Liver (tissue), 9 donors: ENCODE measurements around the gene REPS2. TPM values are rescaled to one million over a fixed set of nuclear protein-coding genes. Genes with fewer than 3 reads are reported as not detected.

Experiments
- DNase-seq: peaks from one replicate; pipeline ENCODE4 v3.0.0-alpha.2; 2017; ENCODE audit warnings: low spot score
- H3K27ac ChIP-seq, 2 donors: one replicate each; pipeline ENCODE4 v1.7.0; 2013; ENCODE audit warnings: inconsistent platforms in 2 of 2, low read length in 2 of 2, control low read depth in 1 of 2, low read depth in 1 of 2, mild to moderate bottlenecking in 1 of 2
- H3K27me3 ChIP-seq, 4 donors: one replicate each; pipeline versions ENCODE4 v1.6.1 to v1.7.0; 2013; ENCODE audit warnings: low read length in 3 of 4, inconsistent platforms in 1 of 4, mild to moderate bottlenecking in 1 of 4, moderate library complexity in 1 of 4; ENCODE audit not compliant: control insufficient read depth in 4 of 4, insufficient read depth in 4 of 4
- H3K36me3 ChIP-seq, 4 donors: one replicate each; pipeline versions ENCODE4 v1.6.1 to v1.7.0; 2013; ENCODE audit warnings: low read length in 3 of 4, mild to moderate bottlenecking in 3 of 4, low read depth in 1 of 4, moderate library complexity in 1 of 4; ENCODE audit not compliant: control insufficient read depth in 4 of 4, insufficient read depth in 3 of 4
- H3K4me1 ChIP-seq, 4 donors: one replicate each; pipeline versions ENCODE4 v1.6.1 to v1.7.0; 2013; ENCODE audit warnings: low read length in 3 of 4, mild to moderate bottlenecking in 3 of 4, moderate library complexity in 1 of 4; ENCODE audit not compliant: control insufficient read depth in 4 of 4, insufficient read depth in 4 of 4
- H3K4me3 ChIP-seq, 3 donors: one replicate each; pipeline versions ENCODE4 v1.6.1 to v1.7.0; 2013; ENCODE audit warnings: low read length in 3 of 3, control low read depth in 1 of 3, low read depth in 1 of 3, mild to moderate bottlenecking in 1 of 3
- H3K9ac ChIP-seq, 2 donors: one replicate each; pipeline ENCODE4 v1.7.0; 2013; ENCODE audit warnings: low read length in 2 of 2, mild to moderate bottlenecking in 2 of 2, moderate library complexity in 2 of 2, control low read depth in 1 of 2, low read depth in 1 of 2
- H3K9me3 ChIP-seq, 4 donors: one replicate each; pipeline versions ENCODE4 v1.6.1 to v1.7.0; 2013; ENCODE audit warnings: low read length in 3 of 4; ENCODE audit not compliant: control insufficient read depth in 4 of 4
- CTCF ChIP-seq: fragments of 150-350 bp; IDR thresholded peaks from 2 replicates; pipeline ENCODE4 v1.5.1; 2017; ENCODE audit warnings: improper control_type of control experiment, low read depth, low read length; ENCODE audit not compliant: missing input control
- EGR1 ChIP-seq, 2 donors: IDR thresholded peaks; 2 replicates each; pipeline ENCODE4 v1.6.1; 2016 to 2018; ENCODE audit warnings: antibody characterized with exemption in 2 of 2, low read depth in 2 of 2
- FOXA1 ChIP-seq: IDR thresholded peaks from 2 replicates; pipeline ENCODE4 v1.6.1; 2016; ENCODE audit warnings: antibody characterized with exemption
- FOXA2 ChIP-seq: IDR thresholded peaks from 2 replicates; pipeline ENCODE4 v1.6.1; 2016; ENCODE audit warnings: antibody characterized with exemption
- GABPA ChIP-seq, 2 donors: IDR thresholded peaks in 1 of 2; conservative IDR thresholded peaks in 1 of 2; 2 replicates each; pipeline ENCODE4 v1.6.1; 2016; ENCODE audit warnings: antibody characterized with exemption in 2 of 2, mild to moderate bottlenecking in 1 of 2, moderate library complexity in 1 of 2
- HNF4A ChIP-seq, 2 donors: conservative IDR thresholded peaks; 2 replicates each; pipeline ENCODE4 v1.6.1; 2016; ENCODE audit warnings: antibody characterized with exemption in 2 of 2, mild to moderate bottlenecking in 2 of 2
- HNF4G ChIP-seq: IDR thresholded peaks from 2 replicates; pipeline ENCODE4 v1.6.1; 2016; ENCODE audit warnings: antibody characterized with exemption
- JUND ChIP-seq, 2 donors: IDR thresholded peaks; 2 replicates each; pipeline ENCODE4 v1.6.1; 2016; ENCODE audit warnings: antibody characterized with exemption in 2 of 2
- MAX ChIP-seq: IDR thresholded peaks from 2 replicates; pipeline ENCODE4 v1.6.1; 2016; ENCODE audit warnings: antibody characterized with exemption
- NR2F2 ChIP-seq: IDR thresholded peaks from 2 replicates; pipeline ENCODE4 v1.6.1; 2016; ENCODE audit warnings: antibody characterized with exemption
- RAD21 ChIP-seq, 2 donors: IDR thresholded peaks; 2 replicates each; pipeline ENCODE4 v1.6.1; 2016; ENCODE audit warnings: antibody characterized with exemption in 2 of 2, mild to moderate bottlenecking in 2 of 2
- REST ChIP-seq: IDR thresholded peaks from 2 replicates; pipeline ENCODE4 v1.6.1; 2016; ENCODE audit warnings: antibody characterized with exemption, mild to moderate bottlenecking
- RXRA ChIP-seq, 2 donors: IDR thresholded peaks; 2 replicates each; pipeline ENCODE4 v1.6.1; 2017 to 2018; ENCODE audit warnings: antibody characterized with exemption in 2 of 2, mild to moderate bottlenecking in 1 of 2
- SP1 ChIP-seq: IDR thresholded peaks from 2 replicates; pipeline ENCODE4 v1.6.1; 2018; ENCODE audit warnings: antibody characterized with exemption, mild to moderate bottlenecking
- TAF1 ChIP-seq: conservative IDR thresholded peaks from 2 replicates; pipeline ENCODE4 v1.6.1; 2016; ENCODE audit warnings: antibody characterized with exemption, mild to moderate bottlenecking
- YY1 ChIP-seq: IDR thresholded peaks from 2 replicates; pipeline ENCODE4 v1.6.1; 2016; ENCODE audit warnings: antibody characterized with exemption, mild to moderate bottlenecking
- ZBTB33 ChIP-seq: IDR thresholded peaks from 2 replicates; pipeline ENCODE4 v1.6.1; 2016; ENCODE audit warnings: antibody characterized with exemption
- WGBS: extraction: QIAGEN DNeasy Blood & Tissue Kit; methylation state at CpG from one replicate; pipeline ENCODE4 v1.1.7; 2013; 5-methylcytosine and 5-hydroxymethylcytosine counted together
- polyA plus RNA-seq, 2 donors: library from polyadenylated mRNA; stranded (reverse) in 1 of 2; unstranded in 1 of 2; fragments of 200-250 nt in 1 of 2; fragments of >200 nt in 1 of 2; fragmentation: Nextera tagmentation in 1 of 2; extraction: Ambion mirVana in 1 of 2; gene quantifications; one replicate each; pipeline versions ENCODE4 v1.2.1 to v1.2.3, GENCODE V29; 2013 to 2015
- total RNA-seq, 2 donors: library from RNA; depleted of rRNA; stranded (reverse); fragments of >200 nt; gene quantifications; one replicate each; pipeline ENCODE4 v1.2.3, GENCODE V29; 2014
- TF ChIP-seq, protein P1 (sequence below): IDR thresholded peaks from 2 replicates; pipeline ENCODE4 v1.6.1; 2016; ENCODE audit warnings: antibody characterized with exemption
- donor health status: healthy.
- donor health status: healthy.
- donor health status: healthy.
- donor health status: healthy.
- donor health status: healthy.

The REPS2 gene
- total and polyA plus RNA-seq, 4 donors: 3.5 to 10.7 (median 6.2) TPM

DNA sequence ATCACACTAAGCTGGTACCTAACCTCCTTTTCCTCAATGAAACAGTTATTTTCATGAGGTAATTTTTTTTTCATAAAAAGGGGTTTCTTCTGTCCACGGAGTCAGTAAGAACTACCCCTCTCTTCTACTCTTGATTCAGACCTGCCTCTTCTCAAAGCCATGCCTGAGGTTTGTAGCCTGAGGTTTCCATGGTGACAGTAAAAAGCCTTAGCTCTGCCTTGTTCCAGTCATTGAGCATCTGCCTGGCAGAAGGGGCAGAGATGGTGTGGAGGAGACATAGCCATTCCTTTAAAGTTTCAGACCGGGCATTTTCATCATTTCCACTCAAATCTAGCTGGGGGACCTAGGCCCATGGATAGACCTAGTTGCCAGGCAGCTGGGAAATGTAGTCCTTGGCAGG, 135.5 kb downstream of the REPS2 start:
- Histone ChIP-seq H3K9ac (no peak overlapping the region), H3K4me1 (no peaks in the 10 kb centered on the region), H3K27me3 (no peaks in the 10 kb centered on the region), H3K4me3 (no peak overlapping the region), H3K9me3 (no peaks in the 10 kb centered on the region), H3K27ac (no peak overlapping the region), H3K36me3 (peaks cover 0 to 4% (median under 1%) of the 10 kb centered on the region in 4 donors)
- WGBS: 99% methylated on average over 2 of the region's 2 CpGs
- no peak for DNase-seq
- TF ChIP-seq NR2F2 (no peak), HNF4G (no peak), TAF1 (no peak), YY1 (no peak), GABPA (IDR thresholded peaks at IDR 0.05 in 1 of 2, conservative IDR thresholded peaks at IDR 0.05 in 1 of 2) (no peak), EGR1 (IDR thresholded peaks at IDR 0.05; ENCODE audit: low read depth in 2 of 2) (no peak), RXRA (IDR thresholded peaks at IDR 0.05) (no peak), HNF4A (conservative IDR thresholded peaks at IDR 0.05) (no peak), JUND (IDR thresholded peaks at IDR 0.05) (no peak), REST (no peak), SP1 (no peak), ZBTB33 (no peak), FOXA2 (no peak), MAX (no peak), FOXA1 (no peak), CTCF (no peak), RAD21 (IDR thresholded peaks at IDR 0.05) (no peak)
- TF ChIP-seq, protein P1, sequence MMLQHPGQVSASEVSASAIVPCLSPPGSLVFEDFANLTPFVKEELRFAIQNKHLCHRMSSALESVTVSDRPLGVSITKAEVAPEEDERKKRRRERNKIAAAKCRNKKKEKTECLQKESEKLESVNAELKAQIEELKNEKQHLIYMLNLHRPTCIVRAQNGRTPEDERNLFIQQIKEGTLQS: no peak
